Left lung (tissue), 10 donors: ENCODE measurements around the gene IFNA16. TPM values are rescaled to one million over a fixed set of nuclear protein-coding genes. Genes with fewer than 3 reads are reported as not detected.
"Not testable (repeated sequence)": the region's sequence is repeated elsewhere in the genome, so short reads cannot be mapped to it uniquely, and the experiment has no call there.

ENCODE experiments used
- ATAC-seq: fragments of 200-7000 bp; cut with Tn5 transposase; one replicate; pipeline ENCODE4 v1.9.1; 2020; ENCODE audit warnings: moderate library complexity
- DNase-seq, 4 donors: peaks; one replicate each; pipeline ENCODE4 v3.0.0-alpha.2; 2013 to 2020
- H3K27ac ChIP-seq, 2 donors: fragments of 200-600 bp; sonication (generic) in 1 of 2; one replicate each; pipeline versions ENCODE4 v1.5.0 to v1.8.0; 2020 to 2021
- H3K27me3 ChIP-seq, 2 donors: fragments of 200-600 bp; sonication (generic) in 1 of 2; one replicate each; pipeline versions ENCODE4 v1.5.0 to v1.8.0; 2020 to 2021
- H3K36me3 ChIP-seq, 2 donors: fragments of 200-600 bp; sonication (generic) in 1 of 2; one replicate each; pipeline versions ENCODE4 v1.5.0 to v1.8.0; 2020 to 2021
- H3K4me1 ChIP-seq, 2 donors: fragments of 200-600 bp; one replicate each; pipeline ENCODE4 v1.8.0; 2021
- H3K4me3 ChIP-seq, 2 donors: fragments of 200-600 bp; sonication (generic) in 1 of 2; one replicate each; pipeline versions ENCODE4 v1.5.0 to v1.8.0; 2020 to 2021; ENCODE audit warnings: mild to moderate bottlenecking in 1 of 2
- H3K9me3 ChIP-seq, 2 donors: fragments of 200-600 bp; sonication (generic) in 1 of 2; one replicate each; pipeline versions ENCODE4 v1.5.0 to v1.8.0; 2020 to 2021
- intact Hi-C, 2 donors: fragments of 100-400 bp; cut with DNase I; formaldehyde crosslinking; loops; one replicate each; pipeline versions ENCODE4 v1.11.2 to v1.14.2; 2022
- polyA plus RNA-seq, 6 donors: library from polyadenylated mRNA; unstranded; fragments of 120-200 nt; gene quantifications; one replicate each; pipeline ENCODE4 v1.2.1, GENCODE V29; 2013; ENCODE audit not compliant: insufficient read length in 6 of 6
- total RNA-seq, 2 donors: library from RNA; stranded (reverse); fragmentation: NEBNext Ultra II Directional; extraction: Animal tissue kit (Norgen Biotek cat#: 25700); gene quantifications; one replicate each; pipeline ENCODE4 v1.2.1, GENCODE V29; 2021
- TF ChIP-seq, protein P1 (sequence below), 2 donors: fragments of 200-600 bp; sonication (generic) in 1 of 2; IDR thresholded peaks; one replicate each; pipeline versions ENCODE4 v1.5.0 to v1.8.0; 2021; ENCODE audit warnings: antibody characterized with exemption in 2 of 2
- donor health status: DM: no; HTN: yes; CAD: no.
- donor health status: DM: no; HTN: no; CAD: no.

The IFNA16 gene
- total and polyA plus RNA-seq, 8 donors: not detected

DNA sequence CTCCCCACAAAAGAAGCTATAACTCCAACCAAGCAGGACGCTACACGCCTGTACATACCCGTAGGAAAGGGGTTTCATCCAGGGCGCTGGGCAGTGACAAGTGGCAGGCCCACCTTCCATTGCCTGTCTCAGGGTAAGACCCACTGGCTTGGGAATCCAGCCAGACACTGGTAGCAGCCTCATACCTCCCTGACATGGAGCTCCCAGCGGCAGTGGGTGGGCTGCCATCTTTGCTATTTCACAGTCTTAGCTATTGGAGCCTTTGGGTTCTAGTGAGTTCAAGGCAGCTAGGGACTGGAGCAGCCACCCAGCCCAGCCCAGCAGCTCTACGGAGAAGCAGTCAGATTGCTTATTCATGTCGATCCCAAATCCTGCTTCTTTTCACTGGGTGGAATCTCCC lies 6.8 kb downstream of the IFNA16 start:
- H3K4me3 ChIP-seq: no peak overlapping the region
- intact Hi-C loops: no loop called here
- no peaks in the 10 kb centered on the region for H3K4me1 ChIP-seq
- no peaks in the 10 kb centered on the region for H3K27me3 ChIP-seq
- TF ChIP-seq, protein P1, sequence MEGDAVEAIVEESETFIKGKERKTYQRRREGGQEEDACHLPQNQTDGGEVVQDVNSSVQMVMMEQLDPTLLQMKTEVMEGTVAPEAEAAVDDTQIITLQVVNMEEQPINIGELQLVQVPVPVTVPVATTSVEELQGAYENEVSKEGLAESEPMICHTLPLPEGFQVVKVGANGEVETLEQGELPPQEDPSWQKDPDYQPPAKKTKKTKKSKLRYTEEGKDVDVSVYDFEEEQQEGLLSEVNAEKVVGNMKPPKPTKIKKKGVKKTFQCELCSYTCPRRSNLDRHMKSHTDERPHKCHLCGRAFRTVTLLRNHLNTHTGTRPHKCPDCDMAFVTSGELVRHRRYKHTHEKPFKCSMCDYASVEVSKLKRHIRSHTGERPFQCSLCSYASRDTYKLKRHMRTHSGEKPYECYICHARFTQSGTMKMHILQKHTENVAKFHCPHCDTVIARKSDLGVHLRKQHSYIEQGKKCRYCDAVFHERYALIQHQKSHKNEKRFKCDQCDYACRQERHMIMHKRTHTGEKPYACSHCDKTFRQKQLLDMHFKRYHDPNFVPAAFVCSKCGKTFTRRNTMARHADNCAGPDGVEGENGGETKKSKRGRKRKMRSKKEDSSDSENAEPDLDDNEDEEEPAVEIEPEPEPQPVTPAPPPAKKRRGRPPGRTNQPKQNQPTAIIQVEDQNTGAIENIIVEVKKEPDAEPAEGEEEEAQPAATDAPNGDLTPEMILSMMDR (IDR thresholded peaks at IDR 0.05): no peak
- DNase-seq: peak in 1 of 4 donors; percentile 32
- no peak overlapping the region for H3K27ac ChIP-seq
- no peaks in the 10 kb centered on the region for H3K9me3 ChIP-seq
- ATAC-seq: no peak
- H3K36me3 ChIP-seq: no peaks in the 10 kb centered on the region

DNA sequence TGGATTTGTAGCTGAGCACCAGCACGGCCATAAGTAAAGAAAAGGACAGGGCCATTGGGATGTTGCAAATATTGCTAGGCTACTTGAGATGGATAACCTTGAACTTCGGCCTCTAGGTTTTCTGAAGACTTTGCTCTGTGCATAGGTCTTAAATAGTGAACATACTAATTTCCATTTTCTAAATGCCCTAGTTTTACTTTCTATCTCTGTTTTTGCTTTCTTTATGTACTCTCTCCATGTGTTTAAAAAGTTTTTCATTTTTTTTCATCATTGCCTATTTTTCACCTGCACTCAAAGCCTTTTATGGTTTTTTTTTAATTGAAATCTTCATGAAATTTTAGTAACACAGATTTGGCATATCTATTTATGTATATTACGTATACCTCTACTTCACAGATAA lies 10.1 kb downstream of the IFNA16 start, which contains the start of gene IFNA10:
Gene IFNA10, minus strand, starts transcription at position 101 of the 400 bp plus-strand sequence. Its CDS starts 46 bp downstream, at position 55.
- H3K27me3 ChIP-seq, DNase-seq, H3K4me3 ChIP-seq, H3K4me1 ChIP-seq, H3K27ac ChIP-seq, H3K36me3 ChIP-seq, H3K9me3 ChIP-seq, intact Hi-C loops, ATAC-seq: not testable (repeated sequence)

DNA sequence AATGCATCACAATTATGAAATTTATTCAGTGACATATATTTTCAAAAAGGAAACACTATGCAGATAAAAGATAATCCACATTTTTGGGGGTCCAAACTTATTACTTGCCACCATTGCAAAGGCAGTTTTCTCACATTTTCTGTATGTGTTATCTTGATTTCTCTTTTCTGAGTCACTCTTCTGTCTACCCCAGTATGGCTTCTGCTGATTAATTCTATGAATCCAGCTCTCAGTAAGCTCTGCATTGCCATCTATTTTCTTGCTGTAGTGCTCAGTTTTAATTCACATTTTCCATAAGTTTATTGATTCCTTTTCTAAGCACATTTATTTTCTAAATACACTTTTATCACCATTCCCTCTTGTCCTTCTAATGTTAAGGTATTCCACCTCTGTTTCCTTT lies 11.9 kb downstream of the IFNA16 start:
- Histone ChIP-seq H3K36me3 (no peaks in the 10 kb centered on the region), H3K27me3 (no peaks in the 10 kb centered on the region), H3K27ac (no peak overlapping the region), H3K9me3 (peaks cover 0 to 3% of the 10 kb centered on the region in 2 donors), H3K4me3 (no peak overlapping the region), H3K4me1 (no peaks in the 10 kb centered on the region)
- no peak for ATAC-seq
- no peak for DNase-seq
- TF ChIP-seq, protein P1 (IDR thresholded peaks at IDR 0.05): no peak
- intact Hi-C loops: no loop called here

DNA sequence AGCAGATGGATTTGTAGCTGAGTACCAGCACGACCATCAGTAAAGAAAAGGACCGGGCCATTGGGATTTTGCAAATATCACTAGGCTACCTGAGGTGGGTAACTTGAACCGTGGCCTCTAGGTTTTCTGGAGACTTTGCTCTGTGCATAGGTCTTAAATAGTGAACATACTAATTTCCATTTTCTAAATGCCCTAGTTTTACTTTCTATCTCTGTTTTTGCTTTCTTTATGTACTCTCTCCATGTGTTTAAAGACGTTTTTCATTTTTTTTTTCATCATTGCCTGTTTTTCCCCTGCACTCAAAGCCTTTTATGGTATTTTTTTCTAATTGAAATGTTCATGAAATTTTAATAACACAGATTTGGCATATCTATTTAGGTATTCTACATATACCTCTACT lies 15.0 kb downstream of the IFNA16 start, which contains the start of gene IFNA7:
Gene IFNA7, minus strand, starts transcription at position 101 of the 400 bp plus-strand sequence. Its CDS starts 40 bp downstream, at position 61.
- H3K27me3 ChIP-seq, H3K27ac ChIP-seq, H3K9me3 ChIP-seq, DNase-seq, H3K36me3 ChIP-seq, intact Hi-C loops, H3K4me3 ChIP-seq, ATAC-seq, H3K4me1 ChIP-seq: not testable (repeated sequence)

DNA sequence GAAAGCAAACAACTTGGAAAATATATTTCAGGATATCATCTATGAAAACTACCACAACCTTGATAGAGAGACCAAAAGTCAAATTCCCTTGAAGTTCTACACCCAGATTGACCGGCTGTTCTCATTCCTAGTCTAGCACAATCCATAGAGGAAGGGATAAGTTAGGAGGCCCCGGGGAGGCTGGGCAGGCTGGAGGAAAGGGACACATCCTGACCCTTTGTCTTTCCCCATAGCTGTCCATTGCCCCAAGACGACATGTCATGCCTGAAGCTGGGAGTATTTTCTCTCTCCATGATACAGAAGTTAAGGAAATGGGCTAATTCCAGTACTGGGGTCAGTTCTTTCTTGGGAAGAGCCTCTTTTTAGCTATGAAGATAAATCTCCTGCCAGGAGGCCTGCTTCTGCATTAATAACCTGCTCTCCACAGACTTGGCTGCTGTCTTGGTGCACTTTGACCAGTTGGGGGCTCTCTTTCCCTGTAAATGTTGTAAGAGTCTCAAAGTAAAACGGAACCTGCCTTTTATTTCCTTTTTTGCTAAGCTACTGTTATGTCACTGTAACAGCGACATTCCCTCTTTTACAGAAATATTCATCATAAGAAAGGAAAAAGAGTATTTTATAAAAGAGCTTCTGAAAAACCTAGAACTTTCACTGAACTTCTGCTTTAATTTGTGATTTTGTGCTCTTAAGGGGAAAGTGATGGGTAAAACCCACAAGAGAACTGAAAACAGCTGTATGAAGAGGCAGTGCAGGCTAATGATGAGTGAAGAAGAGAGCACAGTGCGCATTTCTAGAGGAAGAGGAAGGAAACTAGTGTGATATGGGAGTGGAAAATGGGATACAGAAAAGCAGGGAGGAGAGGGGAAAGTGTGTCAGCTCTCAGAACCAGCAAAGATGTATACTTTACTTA lies 22.0 kb downstream of the IFNA16 start:
- H3K27me3 ChIP-seq, intact Hi-C loops, H3K4me1 ChIP-seq, H3K4me3 ChIP-seq, H3K36me3 ChIP-seq, H3K27ac ChIP-seq, DNase-seq, H3K9me3 ChIP-seq: not testable (repeated sequence)
- TF ChIP-seq, protein P1 (IDR thresholded peaks at IDR 0.05): peak; percentile 47 to 56
- ATAC-seq: peak; percentile 92

DNA sequence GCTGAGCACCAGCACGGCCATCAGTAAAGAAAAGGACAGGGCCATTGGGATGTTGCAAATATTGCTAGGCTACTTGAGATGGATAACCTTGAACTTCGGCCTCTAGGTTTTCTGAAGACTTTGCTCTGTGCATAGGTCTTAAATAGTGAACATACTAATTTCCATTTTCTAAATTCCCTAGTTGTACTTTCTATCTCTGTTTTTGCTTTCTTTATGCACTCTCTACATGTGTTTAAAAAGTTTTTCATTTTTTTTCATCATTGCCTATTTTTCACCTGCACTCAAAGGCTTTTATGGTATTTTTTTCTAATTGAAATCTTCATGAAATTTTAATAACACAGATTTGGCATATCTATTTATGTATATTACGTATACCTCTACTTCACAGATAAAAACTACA lies 29.6 kb downstream of the IFNA16 start, which contains the start of gene IFNA4:
Gene IFNA4, minus strand, starts transcription at position 101 of the 400 bp plus-strand sequence. Its CDS starts 56 bp downstream, at position 45.
- H3K9me3 ChIP-seq, H3K4me1 ChIP-seq, H3K27ac ChIP-seq, DNase-seq, intact Hi-C loops, H3K36me3 ChIP-seq, ATAC-seq, H3K27me3 ChIP-seq, H3K4me3 ChIP-seq: not testable (repeated sequence)
